Prostate gland (tissue), 2 donors: ENCODE data around the gene GALC. TPM values are rescaled to one million over a fixed set of nuclear protein-coding genes. Genes with fewer than 3 reads are reported as not detected.

Source experiments
- DNase-seq: peaks from one replicate; pipeline ENCODE4 v3.0.0-alpha.2; 2019; ENCODE audit warnings: low spot score
- H3K27ac ChIP-seq, 2 donors: fragments of 200-600 bp; sonication (generic); 2 replicates each; pipeline ENCODE4 v1.5.1; 2017 to 2019
- H3K27me3 ChIP-seq: fragments of 200-600 bp; sonication (generic); replicated peaks from 2 replicates; pipeline ENCODE4 v1.5.1; 2019; ENCODE audit not compliant: insufficient read depth
- H3K36me3 ChIP-seq, 2 donors: fragments of 200-600 bp; sonication (generic); 1 replicate in 1 of 2; 2 replicates in 1 of 2; pipeline versions ENCODE4 v1.5.1 to v1.8.1; 2017 to 2019
- H3K4me1 ChIP-seq: fragments of 200-600 bp; sonication (generic); replicated peaks from 2 replicates; pipeline ENCODE4 v1.5.1; 2019
- H3K4me3 ChIP-seq, 2 donors: fragments of 200-600 bp; sonication (generic); 2 replicates each; pipeline ENCODE4 v1.5.1; 2017 to 2019
- H3K9me3 ChIP-seq: fragments of 200-600 bp; sonication (generic); 2 replicates; pipeline ENCODE4 v1.5.1; 2017
- CTCF ChIP-seq, 4 experiments: fragments of 200-600 bp in 2 of 4; fragments of 450-650 bp in 2 of 4; sonication (generic) in 2 of 4; IDR thresholded peaks; 1 replicate in 3 of 4; 2 replicates in 1 of 4; pipeline ENCODE4 v1.5.1; 2016 to 2019; ENCODE audit warnings: antibody characterized with exemption in 4 of 4, mild to moderate bottlenecking in 2 of 4, moderate library complexity in 2 of 4
- POLR2A ChIP-seq: fragments of 450-650 bp; IDR thresholded peaks from one replicate; pipeline ENCODE4 v1.6.1; 2016; ENCODE audit warnings: antibody characterized with exemption, mild to moderate bottlenecking
- POLR2AphosphoS5 ChIP-seq: sonication (generic); formaldehyde crosslinking; IDR thresholded peaks from one replicate; pipeline ENCODE4 v1.6.1; 2017; ENCODE audit warnings: antibody characterized with exemption
- WGBS: methylation state at CpG from one replicate; pipeline ENCODE4 v1.1.5; 2018; 5-methylcytosine and 5-hydroxymethylcytosine counted together
- intact Hi-C: fragments of 100-400 bp; cut with DNase I; formaldehyde crosslinking; loops from one replicate; pipeline ENCODE4 v1.14.2; 2022
- total RNA-seq, 2 donors: library from RNA; depleted of rRNA; stranded (reverse); fragments of >200 nt; gene quantifications; one replicate each; pipeline ENCODE4 v1.1.0, GENCODE V29; 2016

Gene GALC
- total RNA-seq, 2 donors from 2014 or later, result 29.4 to 85.9 TPM

GRCh38 chr14:88008039-88008742 lies 15.2 kb upstream of the GALC start:
- WGBS, result 96% methylated on average over 2 of the region's 2 CpGs
- Histone ChIP-seq H3K4me3 (no peak overlapping the region), H3K27me3 (no peaks in the 10 kb centered on the region), H3K27ac (no peak overlapping the region), H3K36me3 (no peaks in the 10 kb centered on the region), H3K4me1 (no peaks in the 10 kb centered on the region), H3K9me3 (no peaks in the 10 kb centered on the region)
- intact Hi-C loops, result no loop called here
- TF ChIP-seq CTCF (IDR thresholded peaks at IDR 0.05) (no peak), POLR2A (no peak)
- no peak for DNase-seq

- intact Hi-C loops, result no loop called here
- H3K27ac ChIP-seq, result no peak overlapping the region
- no peak overlapping the region for H3K4me3 ChIP-seq
- H3K36me3 ChIP-seq, result no peaks in the 10 kb centered on the region
- H3K9me3 ChIP-seq, result no peaks in the 10 kb centered on the region
- TF ChIP-seq POLR2AphosphoS5 (no peak), POLR2A (no peak), CTCF (IDR thresholded peaks at IDR 0.05) (no peak)
- H3K27me3 ChIP-seq, result no peaks in the 10 kb centered on the region
- 55% methylated on average over 1 of the region's 1 CpG for WGBS
- no peaks in the 10 kb centered on the region for H3K4me1 ChIP-seq
- DNase-seq, result no peak
Measured at GRCh38 chr14:88007608-88008007, 14.6 kb upstream of the GALC start.

GRCh38 chr14:88005978-88006851 lies 13.2 kb upstream of the GALC start:
- intact Hi-C loops, result no loop called here
- DNase-seq, result no peak
- H3K36me3 ChIP-seq, result no peaks in the 10 kb centered on the region
- H3K9me3 ChIP-seq, result no peaks in the 10 kb centered on the region
- no peak overlapping the region for H3K4me3 ChIP-seq
- TF ChIP-seq POLR2A, result no peak
- no peak for TF ChIP-seq CTCF (IDR thresholded peaks at IDR 0.05)
- TF ChIP-seq POLR2AphosphoS5, result no peak
- H3K27me3 ChIP-seq, result no peaks in the 10 kb centered on the region
- H3K27ac ChIP-seq, result no peak overlapping the region
- H3K4me1 ChIP-seq, result no peaks in the 10 kb centered on the region
- 83% methylated on average over 13 of the region's 13 CpGs for WGBS

- no peak for DNase-seq
- no peaks in the 10 kb centered on the region for H3K36me3 ChIP-seq
- no peaks in the 10 kb centered on the region for H3K9me3 ChIP-seq
- no peak for TF ChIP-seq POLR2AphosphoS5
- no peak for TF ChIP-seq POLR2A
- no peak for TF ChIP-seq CTCF (IDR thresholded peaks at IDR 0.05)
- 70% methylated on average over 3 of the region's 3 CpGs for WGBS
- H3K27me3 ChIP-seq, result no peaks in the 10 kb centered on the region
- intact Hi-C loops, result no loop called here
- H3K27ac ChIP-seq, result no peak within 1 kb of the TSS
- H3K4me3 ChIP-seq, result no peak within 1 kb of the TSS
- H3K4me1 ChIP-seq, result no peaks in the 10 kb centered on the region
Measured at GRCh38 chr14:88005050-88005481, 12.1 kb upstream of the GALC start, which contains the start of gene GPR65. Gene GPR65 (plus strand): TSS chr14:88005135. CDS start chr14:88010848, 5,713 bp downstream.
